GM21381 (cell line): ENCODE measurements around the gene IL12B.
"Not testable (repeated sequence)": the region's sequence is repeated elsewhere in the genome, so short reads cannot be mapped to it uniquely, and the experiment has no call there.

ENCODE experiments used
- ATAC-seq: cut with Tn5 transposase; IDR thresholded peaks from one replicate; pipeline ENCODE4 v1.9.1; 2021; ENCODE audit warnings: mild to moderate bottlenecking, moderate library complexity; ENCODE audit not compliant: unreplicated experiment

The IL12B gene

GRCh38 chr5:159297300-159297699 is 33.0 kb downstream of the IL12B start:
- ATAC-seq: not testable (repeated sequence)

DNA sequence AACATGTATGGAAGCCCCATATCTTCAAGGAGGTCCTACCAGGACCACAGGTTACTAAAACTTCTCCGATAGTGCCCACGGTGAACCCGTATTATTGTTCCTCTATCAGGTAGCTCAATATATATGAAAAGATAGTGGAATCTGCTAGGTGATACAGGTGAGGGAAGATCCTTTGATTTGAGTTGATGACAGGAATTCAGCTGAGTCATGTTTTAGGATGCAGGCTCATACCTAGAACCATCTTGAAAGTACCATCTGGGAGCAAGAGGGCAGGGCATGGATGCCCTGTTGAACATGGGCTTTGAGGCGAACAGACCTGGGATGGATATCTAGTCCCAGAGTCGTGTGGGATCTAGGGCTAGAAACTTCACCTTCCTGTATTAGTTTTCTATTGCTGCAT is 35.4 kb downstream of the IL12B start:
- no peak for ATAC-seq

GRCh38 chr5:159290741-159291140 is 39.5 kb downstream of the IL12B start:
- ATAC-seq: no peak

DNA sequence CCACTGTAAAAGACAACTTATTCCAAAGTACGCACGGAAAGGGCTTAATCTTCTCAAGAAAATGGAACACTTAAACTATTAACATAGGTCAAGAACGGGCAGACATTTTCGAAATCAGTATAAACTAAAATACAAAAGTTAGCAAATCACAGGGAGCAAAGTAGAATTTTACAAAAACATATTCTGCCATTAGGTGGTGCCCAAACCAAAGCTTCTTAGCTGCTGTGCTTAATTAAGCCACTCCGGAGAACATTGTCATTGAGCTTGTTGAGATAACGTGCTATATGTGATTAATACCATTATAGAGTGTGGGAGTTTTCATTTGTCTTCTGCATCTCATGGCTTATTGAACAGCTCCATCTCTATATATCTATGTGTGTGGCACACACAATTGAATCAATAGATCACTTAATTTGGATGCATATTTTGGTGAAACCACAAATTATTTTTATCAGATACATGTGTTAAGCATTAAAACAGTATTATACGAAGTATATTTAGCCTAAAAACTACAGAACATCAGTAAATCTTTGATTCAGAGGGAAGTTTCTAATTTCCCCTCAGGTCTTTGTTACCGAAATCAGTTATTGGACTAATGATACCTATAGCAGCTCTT is 43.8 kb downstream of the IL12B start:
- ATAC-seq: no peak

- ATAC-seq: no peak
These were observed 55.6 kb downstream of the IL12B start for GRCh38 chr5:159274676-159275075.

DNA sequence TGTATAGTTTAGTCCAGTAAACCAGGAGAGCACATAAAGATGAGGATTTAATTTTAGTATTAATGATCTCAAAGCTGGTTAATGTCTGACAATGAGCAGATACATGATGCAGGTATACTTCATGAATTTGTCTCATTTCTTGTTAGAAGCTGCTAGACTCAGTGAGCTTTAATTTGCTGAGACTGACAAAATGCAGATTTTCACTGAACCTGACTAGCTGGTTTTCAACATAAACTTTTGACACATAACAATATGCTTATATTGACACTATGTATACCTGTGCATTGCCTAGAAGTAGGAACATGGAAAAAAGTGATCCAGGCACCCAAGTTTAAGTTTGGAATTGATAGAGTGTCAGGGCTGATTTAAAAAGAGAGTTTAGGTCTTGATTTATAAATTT is 56.4 kb downstream of the IL12B start:
- ATAC-seq: no peak

GRCh38 chr5:159269723-159270122 is 60.6 kb downstream of the IL12B start:
- ATAC-seq: no peak

- ATAC-seq: not testable (repeated sequence)
These were observed 63.5 kb downstream of the IL12B start for GRCh38 chr5:159266764-159267163.
